Activated naive CD8-positive, alpha-beta T cell treated with anti-CD3 and anti-CD28 coated beads for 36 hours (primary cell): Measurements from ENCODE around the gene CDCA4. TPM values are rescaled to one million over a fixed set of nuclear protein-coding genes. Genes with fewer than 3 reads are reported as not detected.
"Not testable (repeated sequence)": the region's sequence is repeated elsewhere in the genome, so short reads cannot be mapped to it uniquely, and the experiment has no call there.

ENCODE experiments used
- DNase-seq: peaks from one replicate; pipeline ENCODE4 v3.0.0; 2021
- H3K27ac Mint-ChIP-seq: one replicate; pipeline ENCODE4 v1.8.0; 2022; ENCODE audit warnings: mild to moderate bottlenecking, moderate library complexity, mixed read lengths
- H3K27me3 Mint-ChIP-seq: one replicate; pipeline ENCODE4 v1.8.0; 2022; ENCODE audit warnings: mild to moderate bottlenecking, mixed read lengths
- H3K36me3 Mint-ChIP-seq: one replicate; pipeline ENCODE4 v1.8.0; 2021; ENCODE audit warnings: mild to moderate bottlenecking, mixed read lengths
- H3K4me1 Mint-ChIP-seq: one replicate; pipeline ENCODE4 v1.8.0; 2021; ENCODE audit warnings: mixed read lengths
- H3K4me3 Mint-ChIP-seq: one replicate; pipeline ENCODE4 v1.8.0; 2022; ENCODE audit warnings: mild to moderate bottlenecking, moderate library complexity, mixed read lengths
- H3K9me3 Mint-ChIP-seq: one replicate; pipeline ENCODE4 v1.8.0; 2022; ENCODE audit warnings: mixed read lengths
- total RNA-seq, 2 experiments: library from RNA; stranded (reverse); gene quantifications; one replicate each; pipeline ENCODE4 v1.2.3, GENCODE V29; 2021

CDCA4 gene
- total RNA-seq, 2 experiments from 2014 or later: 89.7 to 89.8 TPM

DNA sequence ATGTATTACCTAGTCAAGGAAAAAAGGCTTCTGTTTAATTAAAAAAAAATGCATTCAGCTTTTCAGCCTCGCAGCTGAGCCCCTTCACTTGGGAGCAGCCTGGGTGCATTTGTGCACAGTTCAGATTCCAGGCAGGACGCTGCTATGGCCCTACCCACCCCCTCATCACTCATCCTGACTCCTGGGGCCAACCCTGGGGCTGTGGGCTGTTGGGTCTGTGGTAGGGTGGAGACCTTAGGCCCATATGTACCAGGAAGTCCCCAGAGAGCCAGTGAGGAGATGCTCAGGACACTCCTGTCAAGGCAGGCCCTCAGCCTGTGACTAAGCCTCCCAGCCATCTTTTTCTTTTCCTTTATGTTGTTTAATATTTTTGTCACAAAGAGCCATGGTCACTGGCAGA lies 9.3 kb upstream of the CDCA4 start:
- Mint-ChIP-seq H3K9me3 (peaks cover 3% of the 10 kb centered on the region), H3K4me1 (peaks cover 23% of the 10 kb centered on the region), H3K27me3 (no peaks in the 10 kb centered on the region)

DNA sequence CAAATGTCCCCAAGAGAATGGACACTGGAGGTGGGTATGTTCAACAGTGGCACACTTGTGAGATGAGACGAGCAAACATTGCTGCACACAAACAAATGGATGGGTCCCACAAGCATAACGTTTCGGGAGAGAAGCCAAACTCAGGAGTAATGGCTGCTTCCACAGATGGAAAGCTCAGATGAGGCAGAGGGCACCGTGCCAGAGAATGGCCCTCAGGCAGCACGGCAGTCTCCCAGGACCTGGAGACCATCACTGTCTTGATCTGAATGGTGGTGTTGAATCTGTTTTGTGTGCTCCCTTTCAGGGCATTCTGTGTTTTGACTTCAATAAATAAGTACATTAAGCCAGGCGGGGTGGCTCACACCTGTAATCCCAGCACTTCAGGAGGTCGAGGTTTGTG lies 8.5 kb upstream of the CDCA4 start:
- H3K4me3 Mint-ChIP-seq: no peak overlapping the region
- H3K9me3 Mint-ChIP-seq: peaks cover 3% of the 10 kb centered on the region
- H3K4me1 Mint-ChIP-seq: peaks cover 27% of the 10 kb centered on the region
- no peaks in the 10 kb centered on the region for H3K36me3 Mint-ChIP-seq
- H3K27ac Mint-ChIP-seq: no peak overlapping the region
- DNase-seq: no peak
- no peaks in the 10 kb centered on the region for H3K27me3 Mint-ChIP-seq

More for the DNA sequence above, 9.3 kb upstream of the CDCA4 start:
- Mint-ChIP-seq H3K36me3 (no peaks in the 10 kb centered on the region), H3K4me3 (no peak overlapping the region), H3K27ac (no peak overlapping the region)
- no peak for DNase-seq

DNA sequence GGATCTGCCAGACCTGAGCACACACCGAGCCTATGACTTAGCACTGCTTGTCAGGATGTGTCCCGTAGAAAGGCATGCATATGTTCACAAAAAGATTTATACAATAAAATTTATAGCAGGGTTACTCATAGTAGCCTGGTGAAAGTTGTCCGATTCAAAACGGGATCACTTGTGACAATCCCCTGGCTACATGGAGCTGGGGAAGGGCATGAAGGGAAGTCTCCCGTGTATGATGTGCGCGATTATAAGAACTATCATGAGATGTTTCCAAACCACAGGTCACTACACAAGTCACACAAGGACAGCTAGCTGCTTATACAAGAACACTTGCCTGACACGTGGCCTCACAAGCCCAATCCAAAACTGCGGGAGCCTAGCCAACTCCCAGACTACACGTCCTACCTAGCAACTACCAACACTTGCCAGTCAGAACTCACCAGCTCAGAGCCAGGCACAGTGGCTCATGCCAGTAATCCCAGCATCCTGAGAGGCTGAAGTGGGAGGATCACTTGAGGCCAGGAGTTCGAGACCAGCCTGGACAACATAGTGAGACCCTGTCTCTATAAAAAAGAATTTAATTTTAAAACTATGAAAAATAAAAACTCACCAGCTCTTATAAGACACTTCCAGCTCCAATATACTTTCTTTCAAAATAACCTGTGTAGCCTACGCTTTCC lies 7.5 kb upstream of the CDCA4 start:
- Mint-ChIP-seq H3K36me3 (no peaks in the 10 kb centered on the region), H3K4me3 (no peak overlapping the region), H3K4me1 (peaks cover 27% of the 10 kb centered on the region), H3K9me3 (no peaks in the 10 kb centered on the region), H3K27ac (no peak overlapping the region), H3K27me3 (no peaks in the 10 kb centered on the region)
- DNase-seq: no peak

DNA sequence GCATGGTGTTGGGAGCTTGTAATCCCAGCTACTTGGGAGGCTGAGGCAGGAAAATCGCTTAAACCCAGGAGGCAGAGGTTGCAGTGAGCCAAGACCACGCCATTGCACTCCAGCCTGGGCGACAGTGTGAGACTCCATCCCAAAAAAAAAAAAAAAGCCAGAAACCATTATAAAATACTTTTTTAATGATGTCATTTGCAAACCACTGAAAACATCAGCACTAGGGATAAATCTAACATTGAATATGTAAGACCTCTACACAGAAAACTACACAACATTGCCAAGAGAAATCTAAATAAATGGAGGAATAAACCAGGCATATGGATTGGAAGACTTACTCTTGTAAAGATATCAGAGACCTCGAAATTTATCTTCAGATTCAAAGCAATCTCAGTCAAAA lies 6.8 kb upstream of the CDCA4 start:
- not testable (repeated sequence) for H3K36me3 Mint-ChIP-seq, H3K4me3 Mint-ChIP-seq, DNase-seq, H3K27ac Mint-ChIP-seq, H3K27me3 Mint-ChIP-seq, H3K9me3 Mint-ChIP-seq
- peaks cover 29% of the 10 kb centered on the region for H3K4me1 Mint-ChIP-seq

GRCh38 chr14:105026802-105027563 lies 6.1 kb upstream of the CDCA4 start:
- Mint-ChIP-seq H3K27ac (peak overlapping the region; percentile 21), H3K4me1 (peaks cover 34% of the 10 kb centered on the region), H3K36me3 (peaks cover 4% of the 10 kb centered on the region), H3K9me3 (no peaks in the 10 kb centered on the region), H3K4me3 (no peak overlapping the region), H3K27me3 (no peaks in the 10 kb centered on the region)
- DNase-seq: no peak

DNA sequence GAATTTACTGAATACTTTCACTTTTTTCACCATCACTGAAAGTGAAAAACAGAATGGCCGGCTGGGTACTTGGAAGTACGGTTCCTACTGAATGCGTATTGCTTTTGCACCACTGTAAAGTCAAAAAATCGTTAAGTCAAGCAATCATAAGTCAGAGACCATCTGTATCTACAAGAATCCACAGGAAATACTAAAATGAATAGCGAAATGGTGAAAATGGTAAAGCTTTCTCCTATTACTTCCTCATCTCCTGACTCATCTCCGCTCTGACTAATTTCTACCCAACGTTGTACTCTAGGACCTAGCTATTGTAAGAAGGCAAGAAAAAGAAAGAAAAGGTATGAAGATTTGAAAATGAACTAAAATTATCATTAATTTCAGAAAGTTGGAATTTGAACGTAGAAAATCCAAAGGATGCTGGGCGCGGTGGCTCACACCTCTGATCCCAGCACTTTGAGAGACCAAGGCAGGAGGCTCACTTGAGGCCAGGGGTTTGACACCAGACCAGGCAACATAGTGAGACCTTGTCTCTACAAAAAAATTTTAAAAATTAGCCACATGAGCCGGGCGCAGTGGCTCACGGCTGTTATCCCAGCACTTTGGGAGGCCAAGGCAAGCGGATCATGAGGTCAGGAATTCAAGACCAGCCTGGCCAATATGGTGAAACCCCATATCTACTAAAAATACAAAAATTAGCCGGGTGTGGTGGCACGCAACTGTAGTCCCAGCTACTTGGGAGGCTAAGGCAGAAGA lies 5.3 kb upstream of the CDCA4 start:
- Mint-ChIP-seq H3K36me3 (peaks cover 7% of the 10 kb centered on the region), H3K4me1 (peaks cover 38% of the 10 kb centered on the region), H3K9me3 (no peaks in the 10 kb centered on the region), H3K27ac (peak overlapping the region; percentile 74), H3K27me3 (no peaks in the 10 kb centered on the region), H3K4me3 (no peak overlapping the region)
- no peak for DNase-seq

- Mint-ChIP-seq H3K27me3 (no peaks in the 10 kb centered on the region), H3K27ac (no peak overlapping the region), H3K36me3 (peaks cover 7% of the 10 kb centered on the region), H3K9me3 (no peaks in the 10 kb centered on the region), H3K4me3 (no peak overlapping the region), H3K4me1 (peaks cover 38% of the 10 kb centered on the region)
- no peak for DNase-seq
Observed at GRCh38 chr14:105025429-105025828, 4.5 kb upstream of the CDCA4 start.

DNA sequence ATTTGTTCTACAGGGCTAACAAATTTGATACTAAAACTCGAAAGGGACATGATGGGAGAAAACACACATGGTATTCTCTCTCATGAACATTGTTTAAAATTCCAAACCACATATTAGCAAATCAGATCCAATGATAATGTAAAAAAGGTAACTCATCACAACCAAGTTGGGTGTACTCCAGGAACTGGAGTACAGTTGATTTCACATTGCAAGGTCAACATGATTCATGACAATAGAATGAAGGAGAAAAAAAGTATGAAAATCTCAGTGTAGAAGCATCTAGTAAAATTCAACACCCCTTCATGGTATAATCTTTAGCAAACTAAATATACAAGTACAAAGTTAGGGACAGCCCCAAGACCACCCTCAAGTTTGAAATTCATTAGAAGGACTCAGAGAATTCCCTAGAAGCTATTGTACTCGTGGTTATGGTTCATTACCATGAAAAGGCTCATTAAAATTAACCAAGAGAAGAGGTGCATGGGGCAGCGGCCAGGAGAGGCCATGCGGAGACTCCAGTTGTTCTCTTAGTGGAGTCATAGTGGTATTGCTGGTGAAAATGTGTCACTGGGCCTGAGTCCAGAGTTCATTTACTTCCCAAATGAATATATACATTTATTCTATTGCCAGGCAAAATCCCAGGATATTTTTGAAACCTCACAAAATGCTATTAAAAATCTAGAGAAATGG lies 3.1 kb upstream of the CDCA4 start:
- Mint-ChIP-seq H3K4me1 (peaks cover 47% of the 10 kb centered on the region), H3K27ac (no peak overlapping the region), H3K36me3 (peaks cover 21% of the 10 kb centered on the region), H3K27me3 (no peaks in the 10 kb centered on the region), H3K4me3 (no peak overlapping the region), H3K9me3 (no peaks in the 10 kb centered on the region)
- DNase-seq: no peak

GRCh38 chr14:105023144-105023543 lies 2.3 kb upstream of the CDCA4 start:
- Mint-ChIP-seq H3K4me1 (peaks cover 53% of the 10 kb centered on the region), H3K27me3 (no peaks in the 10 kb centered on the region), H3K4me3 (peak overlapping the region; percentile 93), H3K36me3 (peaks cover 29% of the 10 kb centered on the region), H3K9me3 (no peaks in the 10 kb centered on the region), H3K27ac (no peak overlapping the region)
- DNase-seq: no peak

GRCh38 chr14:105022276-105022670 lies 1.4 kb upstream of the CDCA4 start:
- no peak for DNase-seq
- Mint-ChIP-seq H3K36me3 (peaks cover 36% of the 10 kb centered on the region), H3K27me3 (no peaks in the 10 kb centered on the region), H3K4me3 (peak overlapping the region; percentile 93), H3K4me1 (peaks cover 58% of the 10 kb centered on the region), H3K27ac (peak overlapping the region; percentile 88), H3K9me3 (no peaks in the 10 kb centered on the region)

- Mint-ChIP-seq H3K27ac (peak overlapping the region; percentile 88), H3K36me3 (peaks cover 41% of the 10 kb centered on the region), H3K27me3 (no peaks in the 10 kb centered on the region), H3K4me1 (peaks cover 61% of the 10 kb centered on the region), H3K4me3 (peak overlapping the region; percentile 93), H3K9me3 (no peaks in the 10 kb centered on the region)
- peak; percentile 36 for DNase-seq
Observed at GRCh38 chr14:105021656-105022275, 883 bp upstream of the CDCA4 start.

DNA sequence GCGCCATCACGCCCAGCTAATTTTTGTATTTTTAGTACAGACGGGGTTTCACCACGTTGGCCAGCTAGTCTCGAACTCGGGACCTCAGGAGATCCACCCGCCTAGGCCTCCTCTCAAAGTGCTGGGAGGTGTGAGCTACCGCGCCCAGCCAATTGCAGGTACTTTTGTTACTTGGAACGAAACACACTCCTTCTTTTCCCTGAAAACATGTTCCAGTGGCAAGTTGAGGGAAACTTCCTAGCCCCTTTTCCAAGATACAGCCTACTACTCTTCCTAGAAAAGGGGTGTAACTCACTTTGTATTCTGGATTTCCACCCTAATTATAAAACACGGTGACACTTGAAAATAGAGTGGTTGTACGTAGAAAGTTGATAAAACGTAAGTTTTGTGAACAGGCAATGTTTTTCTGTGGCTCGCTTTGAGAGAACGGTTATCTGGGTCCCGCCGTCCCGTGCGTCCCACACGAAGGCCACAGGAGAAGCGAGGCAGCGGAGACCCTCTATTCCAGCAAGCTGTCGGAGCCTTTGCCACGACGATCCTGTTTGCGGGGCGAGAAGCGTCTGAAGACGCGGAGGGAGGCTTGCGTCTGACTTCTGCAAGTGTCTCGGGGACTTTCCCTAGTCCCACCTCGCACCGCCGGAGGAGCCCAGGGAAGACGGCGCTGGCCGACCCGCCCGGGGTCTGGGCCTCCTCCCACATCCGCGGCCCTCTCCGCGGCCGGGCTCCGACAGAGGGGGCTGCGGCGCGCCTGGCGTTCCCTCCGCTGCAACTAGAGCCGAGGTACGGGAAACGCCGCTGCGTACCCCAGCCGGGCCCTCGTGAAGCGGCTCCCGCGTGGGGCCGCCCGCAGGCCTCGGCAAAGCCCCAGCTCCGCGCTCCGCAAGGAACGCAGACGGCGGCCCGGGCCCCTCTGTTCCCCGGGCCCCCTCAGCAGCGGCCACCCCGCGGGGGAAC lies 745 bp downstream of the CDCA4 start:
- Mint-ChIP-seq H3K36me3 (peaks cover 53% of the 10 kb centered on the region), H3K27me3 (no peaks in the 10 kb centered on the region), H3K4me1 (peaks cover 64% of the 10 kb centered on the region), H3K9me3 (no peaks in the 10 kb centered on the region), H3K27ac (peak overlapping the region; percentile 84), H3K4me3 (peak overlapping the region; percentile 93)
- peak; percentile 69 for DNase-seq

GRCh38 chr14:105018414-105018813 lies 2.5 kb downstream of the CDCA4 start:
- no peak for DNase-seq

DNA sequence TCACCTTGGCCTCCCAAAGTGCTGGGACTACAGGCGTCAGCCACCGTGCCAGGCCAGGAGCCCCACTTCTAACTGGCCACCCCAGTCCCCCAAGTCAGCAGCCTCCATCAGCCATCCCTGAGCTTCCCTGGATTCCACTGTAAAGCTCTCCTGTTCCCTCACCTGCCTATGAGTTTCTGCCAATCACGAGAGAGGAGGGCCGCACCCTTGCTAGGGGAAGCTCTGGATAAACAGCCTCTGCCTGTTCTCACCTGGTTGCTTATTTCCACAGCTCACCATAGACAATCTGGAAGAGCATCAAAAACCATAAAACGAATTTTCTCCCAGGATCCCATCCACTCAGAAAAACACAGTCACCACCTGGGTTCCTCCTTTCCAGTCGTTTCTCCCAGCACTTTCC lies 5.0 kb downstream of the CDCA4 start:
- no peaks in the 10 kb centered on the region for H3K27me3 Mint-ChIP-seq
- H3K9me3 Mint-ChIP-seq: no peaks in the 10 kb centered on the region
- peaks cover 52% of the 10 kb centered on the region for H3K4me1 Mint-ChIP-seq
- no peak for DNase-seq
- H3K4me3 Mint-ChIP-seq: no peak overlapping the region
- peaks cover 49% of the 10 kb centered on the region for H3K36me3 Mint-ChIP-seq
- no peak overlapping the region for H3K27ac Mint-ChIP-seq

More at GRCh38 chr14:105018414-105018813, 2.5 kb downstream of the CDCA4 start:
- Mint-ChIP-seq H3K4me1 (peaks cover 68% of the 10 kb centered on the region), H3K27ac (no peak overlapping the region), H3K9me3 (no peaks in the 10 kb centered on the region), H3K27me3 (no peaks in the 10 kb centered on the region), H3K4me3 (peak overlapping the region; percentile 93), H3K36me3 (peaks cover 55% of the 10 kb centered on the region)
